K562 (cell line): ENCODE data around the gene MACROD2.

ENCODE experiments used
- ARHGAP35 ChIP-seq: fragments of 450-650 bp; IDR thresholded peaks from 2 replicates; pipeline ENCODE4 v1.6.1; 2018; ENCODE audit not compliant: partially characterized antibody
- ATF6 ChIP-seq: sonication (generic); formaldehyde crosslinking; IDR thresholded peaks from 2 replicates; pipeline ENCODE4 v1.4.0; 2020; ENCODE audit warnings: mild to moderate bottlenecking, missing genetic modification reagents
- CTCF ChIP-seq, 3 experiments: IDR thresholded peaks in 2 of 3; conservative IDR thresholded peaks in 1 of 3; 2 replicates each; pipeline ENCODE4 v1.5.1; 2011 to 2012; ENCODE audit warnings: low read length in 3 of 3, mild to moderate bottlenecking in 3 of 3, control low read depth in 2 of 3, improper control_type of control experiment in 1 of 3, inconsistent platforms in 1 of 3, low read depth in 1 of 3, mixed read lengths in 1 of 3, moderate library complexity in 1 of 3; ENCODE audit not compliant: insufficient read depth in 2 of 3
- ELF1 ChIP-seq: fragments of 200-800 bp; sonication (Bioruptor generic); IDR thresholded peaks from 2 replicates; pipeline ENCODE4 v1.6.1; 2016; ENCODE audit warnings: missing genetic modification characterization, missing compliant biosample characterization
- GABPA ChIP-seq: fragments of 200-800 bp; sonication (Bioruptor generic); conservative IDR thresholded peaks from 2 replicates; pipeline ENCODE4 v1.6.1; 2016; ENCODE audit warnings: low read depth, missing genetic modification characterization, missing compliant biosample characterization
- MLLT1 ChIP-seq, 2 experiments: fragments of 450-650 bp; IDR thresholded peaks; 2 replicates each; pipeline ENCODE4 v1.6.1; 2016
- POLR2A ChIP-seq: fragments of 450-650 bp; conservative IDR thresholded peaks from 2 replicates; pipeline ENCODE4 v1.6.1; 2016
- REST ChIP-seq, 2 experiments: fragments of 450-650 bp; formaldehyde crosslinking in 1 of 2; IDR thresholded peaks; 2 replicates each; pipeline versions ENCODE4 v1.4.0 to v1.6.1; 2014 to 2020; ENCODE audit warnings: mild to moderate bottlenecking in 2 of 2, borderline replicate concordance in 1 of 2, low read depth in 1 of 2
- SETDB1 ChIP-seq: IDR thresholded peaks from one replicate; pipeline ENCODE4 v1.6.1; 2012; ENCODE audit warnings: low read length, control low read depth, inconsistent platforms
- SMAD1 ChIP-seq: fragments of 150-350 bp; IDR thresholded peaks from 2 replicates; pipeline ENCODE4 v1.6.1; 2014; ENCODE audit warnings: low read length, low read depth; ENCODE audit not compliant: partially characterized antibody
- YBX1 ChIP-seq: fragments of 450-650 bp; IDR thresholded peaks from 2 replicates; pipeline ENCODE4 v1.7.1; 2016; ENCODE audit warnings: mild to moderate bottlenecking
- ZFP36 ChIP-seq: fragments of 150-350 bp; IDR thresholded peaks from 2 replicates; pipeline ENCODE4 v1.6.1; 2018; ENCODE audit warnings: low read length, low read depth; ENCODE audit not compliant: partially characterized antibody

GRCh38 chr20:14512839-14513238 is 517.5 kb downstream of the MACROD2 start:
- TF ChIP-seq ELF1 (no peak), MLLT1 (IDR thresholded peaks at IDR 0.05) (no peak), ARHGAP35 (no peak), YBX1 (no peak), CTCF (IDR thresholded peaks at IDR 0.05 in 2 of 3, conservative IDR thresholded peaks at IDR 0.05 in 1 of 3; ENCODE audit: insufficient read depth in 2 of 3, low read depth in 1 of 3, low read length in 3 of 3) (no peak), SETDB1 (no peak), GABPA (tag) (no peak), POLR2A (no peak), ZFP36 (no peak), REST (IDR thresholded peaks at IDR 0.05; ENCODE audit: borderline replicate concordance) (no peak), REST (CRISPR knock-in tag; IDR thresholded peaks at IDR 0.05; ENCODE audit: low read depth) (no peak), SMAD1 (no peak), ATF6 (CRISPR knock-in tag) (no peak)
